Endothelial cell of hepatic sinusoid (primary cell): ENCODE results near the gene ARID5B.

Experiments
- in situ Hi-C: cut with HindIII; loops from 2 replicates; pipeline ENCODE4 v1.10.0; 2017; ENCODE audit warnings: low sequenced_read_pairs

Gene ARID5B

DNA sequence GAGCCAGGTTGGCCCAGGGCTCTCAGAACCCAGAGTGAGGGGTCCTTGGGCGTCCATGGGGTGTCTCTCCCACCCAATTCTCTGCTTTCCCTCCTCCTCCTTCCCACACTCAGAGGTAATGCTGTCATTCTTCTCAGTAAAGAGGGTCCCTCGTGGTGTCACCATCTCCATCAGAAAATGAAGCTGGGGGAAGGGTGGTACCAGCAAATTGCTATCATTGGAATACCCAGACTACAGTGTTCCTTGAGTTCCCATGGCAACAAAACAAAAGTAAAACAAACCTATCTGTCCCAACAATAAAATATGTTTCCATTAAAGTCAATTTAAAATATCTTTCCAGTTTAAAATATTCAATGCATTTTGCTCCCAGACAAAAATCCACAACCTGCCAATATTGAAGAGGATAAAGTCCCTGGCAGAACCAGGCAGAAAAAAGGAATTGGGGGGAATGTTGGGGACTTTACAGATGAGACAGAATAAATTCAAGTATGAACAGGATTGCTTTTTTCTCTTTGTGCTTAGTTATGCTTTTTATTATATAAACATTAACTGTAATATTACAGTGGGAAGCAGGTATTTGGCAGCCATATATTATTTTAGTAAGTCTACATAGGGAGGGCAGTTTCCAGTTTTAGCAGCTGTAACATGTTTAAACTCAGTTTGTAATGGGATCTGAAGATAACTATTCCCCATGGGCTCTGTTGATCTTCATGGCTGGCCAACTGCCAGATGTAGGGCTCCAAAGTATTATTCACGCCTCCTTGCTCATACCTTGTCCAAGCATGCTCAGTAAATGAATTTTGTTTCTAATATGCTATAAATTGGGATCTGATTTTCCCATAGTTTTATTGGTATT, 182.1 kb downstream of the ARID5B start:
- in situ Hi-C loops = no loop called here

DNA sequence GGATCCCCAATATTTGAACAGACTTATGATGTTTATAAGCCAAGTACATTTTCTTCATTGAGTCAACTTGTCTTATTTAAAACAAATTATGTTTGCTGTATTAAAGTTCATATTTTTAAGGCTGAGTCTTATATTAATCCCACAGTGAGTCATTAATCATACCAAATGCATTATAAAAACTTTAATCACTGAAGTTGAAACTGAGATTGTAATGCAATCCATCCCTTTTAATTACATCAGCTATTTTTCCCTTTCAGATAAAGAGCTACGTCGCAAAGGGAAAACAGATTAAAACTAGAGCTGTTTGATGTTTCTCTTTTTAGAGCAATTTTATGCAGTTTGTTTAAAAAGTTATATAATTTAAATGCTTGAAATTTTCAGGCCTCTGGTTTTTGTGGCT, 183.0 kb downstream of the ARID5B start:
- in situ Hi-C loops = no loop called here

DNA sequence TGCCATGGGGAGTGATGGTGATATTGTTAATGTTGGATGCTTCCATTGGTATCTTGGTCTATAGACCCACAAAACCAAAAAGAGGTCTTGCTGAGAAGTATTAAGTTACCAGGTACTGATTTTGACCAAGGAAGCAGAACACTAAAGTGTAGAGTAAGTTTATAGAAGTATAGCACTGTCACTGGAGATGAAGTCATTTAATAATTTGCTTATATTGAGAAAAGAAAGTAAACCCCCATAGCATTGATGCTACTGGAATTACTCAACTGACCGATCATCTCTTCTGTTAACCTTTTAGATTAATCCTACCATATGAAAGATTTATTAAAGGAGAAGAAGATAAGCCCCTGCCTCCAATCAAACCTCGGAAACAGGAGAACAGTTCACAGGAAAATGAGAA, 183.9 kb downstream of the ARID5B start:
- in situ Hi-C loops = loop anchor here (5.0 kb wide), 1 partner anchor 78 kb away; no protein-coding TSS in a partner anchor

DNA sequence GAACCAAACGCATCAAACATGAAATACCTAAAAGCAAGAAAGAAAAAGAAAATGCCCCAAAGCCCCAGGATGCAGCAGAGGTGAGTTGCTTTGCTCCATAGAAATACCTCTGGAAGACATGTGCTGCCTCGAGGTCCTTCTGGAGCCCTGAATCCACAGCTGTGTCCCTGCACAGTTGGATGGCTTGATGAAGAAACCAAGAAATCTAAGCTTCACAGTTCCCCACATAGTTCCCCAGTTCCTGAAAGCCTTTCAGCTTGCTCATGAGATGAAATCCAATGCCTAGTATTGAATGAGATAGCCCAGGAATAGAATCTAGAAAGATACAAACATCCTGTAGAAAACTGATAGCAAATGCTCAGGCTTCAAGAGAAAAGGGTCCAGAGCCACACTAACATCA, 184.3 kb downstream of the ARID5B start:
- in situ Hi-C loops = loop anchor here (5.0 kb wide), 1 partner anchor 79 kb away; no protein-coding TSS in a partner anchor

DNA sequence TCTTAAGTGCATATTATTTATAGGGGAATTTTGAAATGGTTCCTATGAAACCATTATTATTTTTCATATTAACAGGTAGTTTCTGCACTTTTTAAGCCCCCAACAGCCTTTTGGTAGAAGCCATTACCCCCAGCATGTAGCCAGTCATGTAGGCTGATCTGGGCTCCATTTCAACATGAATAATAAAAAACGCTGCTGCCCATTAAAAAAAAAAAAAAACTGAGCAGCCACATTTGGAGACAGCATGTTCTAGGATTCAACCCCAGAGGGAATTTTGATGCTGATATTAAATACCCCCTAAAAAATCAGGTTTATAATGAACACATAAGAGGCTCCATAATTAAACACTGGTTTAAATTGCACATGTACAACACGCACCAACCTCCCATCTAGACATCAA, 185.8 kb downstream of the ARID5B start:
- in situ Hi-C loops = loop anchor here (5.0 kb wide), 1 partner anchor 80 kb away; no protein-coding TSS in a partner anchor

DNA sequence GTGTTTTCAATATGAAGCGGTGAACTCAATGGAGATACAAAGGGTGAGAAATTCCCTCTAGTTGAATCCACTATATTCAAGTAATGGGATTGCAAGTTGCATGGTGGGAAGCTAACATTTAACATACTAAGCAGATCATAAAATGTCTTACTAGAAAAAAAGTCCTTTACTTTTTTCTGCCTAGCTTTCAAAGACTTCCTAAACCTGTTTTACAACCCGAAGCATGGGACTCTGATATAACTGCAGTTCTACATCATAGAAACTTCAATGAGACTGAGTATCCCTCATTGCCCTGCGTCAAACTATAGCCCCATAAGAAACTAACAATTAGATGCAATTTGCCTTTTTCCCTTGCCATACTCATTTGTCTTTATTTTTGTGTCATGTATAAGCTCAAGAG, 187.3 kb downstream of the ARID5B start:
- in situ Hi-C loops = loop anchor here (5.0 kb wide), 1 partner anchor 81 kb away; no protein-coding TSS in a partner anchor

DNA sequence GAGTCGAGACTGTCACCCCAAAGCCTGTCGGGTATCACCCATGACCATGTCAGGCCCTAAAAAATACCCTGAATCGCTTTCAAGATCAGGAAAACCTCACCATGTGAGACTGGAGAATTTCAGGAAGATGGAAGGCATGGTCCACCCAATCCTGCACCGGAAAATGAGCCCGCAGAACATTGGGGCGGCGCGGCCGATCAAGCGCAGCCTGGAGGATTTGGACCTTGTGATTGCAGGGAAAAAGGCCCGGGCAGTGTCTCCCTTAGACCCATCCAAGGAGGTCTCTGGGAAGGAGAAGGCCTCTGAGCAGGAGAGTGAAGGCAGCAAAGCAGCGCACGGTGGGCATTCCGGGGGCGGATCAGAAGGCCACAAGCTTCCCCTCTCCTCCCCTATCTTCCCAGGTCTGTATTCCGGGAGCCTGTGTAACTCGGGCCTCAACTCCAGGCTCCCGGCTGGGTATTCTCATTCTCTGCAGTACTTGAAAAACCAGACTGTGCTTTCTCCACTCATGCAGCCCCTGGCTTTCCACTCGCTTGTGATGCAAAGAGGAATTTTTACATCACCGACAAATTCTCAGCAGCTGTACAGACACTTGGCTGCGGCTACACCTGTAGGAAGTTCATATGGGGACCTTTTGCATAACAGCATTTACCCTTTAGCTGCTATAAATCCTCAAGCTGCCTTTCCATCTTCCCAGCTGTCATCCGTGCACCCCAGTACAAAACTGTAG, 191.0 kb downstream of the ARID5B start:
- in situ Hi-C loops = no loop called here

DNA sequence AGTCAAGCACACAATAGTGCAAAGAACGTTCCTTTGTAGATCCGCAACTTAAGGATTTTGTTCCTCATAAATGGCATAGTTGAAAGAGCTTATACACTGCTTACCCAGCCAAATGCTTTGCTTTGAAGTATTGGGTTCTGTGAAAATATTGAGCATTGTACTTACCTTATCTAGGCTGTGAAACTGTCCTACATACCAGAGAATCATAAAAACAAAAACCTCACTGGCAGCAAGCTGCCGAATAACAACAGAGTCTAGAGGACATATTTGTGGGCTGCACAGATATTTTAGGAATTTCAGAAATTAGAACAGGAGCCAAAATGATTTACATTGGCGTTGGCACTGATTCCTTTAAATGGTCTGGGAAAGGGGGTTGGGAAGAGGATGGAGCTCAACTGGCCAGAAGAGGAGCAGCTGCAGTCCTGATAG, 192.4 kb downstream of the ARID5B start:
- in situ Hi-C loops = no loop called here

DNA sequence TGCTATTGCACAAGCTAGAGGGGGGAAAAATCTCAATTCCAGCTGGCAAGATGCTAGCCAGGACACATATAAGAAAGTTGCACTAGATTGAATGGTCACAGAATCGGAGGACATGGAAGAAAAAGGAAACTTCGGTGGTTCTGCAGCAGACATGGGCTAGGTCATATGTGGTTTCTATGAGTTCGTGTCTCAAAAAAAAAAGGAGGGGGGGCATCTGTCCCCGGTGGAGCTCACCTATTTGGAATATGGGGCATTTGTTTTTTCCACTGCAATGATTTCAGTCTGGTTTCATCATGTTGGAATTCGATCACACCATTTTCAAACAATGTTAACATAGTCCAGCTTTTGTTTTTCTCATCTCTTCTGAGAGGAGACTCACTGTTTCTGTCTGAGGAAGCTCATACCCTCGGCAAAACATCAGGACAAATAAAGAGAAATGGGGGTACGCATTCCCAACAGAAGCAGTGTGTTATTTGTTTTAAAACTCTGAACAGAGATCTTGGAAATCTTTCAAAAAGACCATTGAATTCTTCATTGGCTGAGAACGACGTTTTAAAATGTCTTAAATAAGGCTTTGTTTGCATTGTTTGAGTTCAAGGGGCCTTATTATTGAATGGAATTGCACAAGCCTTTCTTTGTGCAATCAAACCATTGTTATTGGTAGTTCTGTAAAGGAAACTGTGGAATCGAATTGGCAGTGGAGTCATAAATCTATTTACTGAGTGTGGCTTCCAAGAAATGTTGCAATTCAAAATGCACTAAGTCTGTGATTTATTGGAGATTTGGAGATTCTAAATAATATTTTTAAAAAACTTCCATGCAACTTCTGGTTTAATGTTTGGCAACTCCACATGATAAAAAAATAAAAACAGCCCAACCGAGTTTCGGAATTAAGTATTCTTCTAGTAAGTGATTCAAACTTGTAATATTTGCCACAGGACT, 194.0 kb downstream of the ARID5B start:
- in situ Hi-C loops = no loop called here

DNA sequence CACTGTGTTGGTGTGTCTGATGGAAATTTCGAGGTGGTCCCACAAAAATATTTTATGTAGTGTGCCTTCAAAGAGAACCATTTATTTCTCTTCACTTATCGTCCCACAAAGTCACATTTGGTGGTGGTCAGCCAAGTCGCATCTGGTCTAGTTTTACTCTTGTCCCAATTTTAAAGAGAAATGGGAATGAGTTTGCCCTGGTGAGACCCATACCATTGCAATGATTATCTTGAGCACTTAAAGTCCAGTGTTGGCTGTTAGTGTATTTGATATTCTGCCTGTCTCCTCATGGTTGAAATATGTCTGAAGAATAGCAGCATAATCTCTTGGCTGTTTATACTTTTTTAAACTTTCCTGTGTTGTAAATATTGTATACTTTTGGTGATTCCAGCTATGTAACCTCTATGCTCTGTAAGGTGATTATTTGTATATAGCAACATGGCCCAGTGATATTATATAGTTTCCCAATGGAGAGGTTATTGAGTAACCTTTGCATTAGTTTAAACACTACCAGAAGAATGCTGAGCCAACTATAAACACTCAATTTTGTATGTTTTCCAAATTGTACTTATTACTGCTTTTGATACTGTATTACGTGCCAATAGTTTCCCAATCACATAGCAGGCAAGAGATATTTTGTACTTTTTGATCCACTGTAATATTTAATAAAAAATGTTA, 194.9 kb downstream of the ARID5B start:
- in situ Hi-C loops = no loop called here

DNA sequence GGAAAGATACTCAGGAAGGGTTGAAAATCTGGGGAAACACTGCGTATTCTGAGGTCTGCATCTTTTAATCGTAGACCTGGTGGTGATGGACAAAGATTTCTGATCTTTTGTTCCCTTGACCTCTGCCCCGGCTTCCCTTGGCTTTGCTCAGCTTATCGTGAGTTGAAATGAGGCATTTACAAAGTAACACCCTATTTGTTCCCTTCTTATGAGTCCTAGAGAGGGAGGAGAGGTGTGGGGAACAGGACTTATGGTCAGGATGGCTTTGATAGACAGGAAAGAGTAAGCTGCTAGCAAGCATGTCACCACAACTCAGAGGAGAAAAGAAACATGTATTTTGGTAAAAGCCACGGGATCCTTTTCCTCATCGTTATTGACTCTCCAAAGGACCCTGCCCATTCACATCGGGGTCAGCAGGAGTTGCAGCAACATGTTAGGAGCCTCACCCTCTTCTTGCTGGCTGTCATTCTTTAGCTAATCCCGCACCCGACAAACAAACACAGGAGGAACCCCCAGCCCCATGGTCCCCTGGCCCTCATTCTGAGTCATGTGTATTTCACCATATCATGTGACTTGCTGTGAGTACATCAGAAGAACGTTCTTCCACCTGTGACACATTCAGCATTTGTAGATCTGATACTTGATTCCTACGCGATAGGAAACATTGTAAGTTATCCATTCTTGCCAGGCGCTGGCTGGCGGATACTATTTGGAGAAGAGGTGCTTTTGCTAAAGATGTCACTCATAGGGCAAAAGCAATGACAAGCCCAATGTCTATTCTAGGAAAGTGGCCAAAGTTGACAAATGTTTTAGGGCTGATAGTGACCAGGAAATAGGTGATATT, 197.0 kb downstream of the ARID5B start:
- in situ Hi-C loops = no loop called here

DNA sequence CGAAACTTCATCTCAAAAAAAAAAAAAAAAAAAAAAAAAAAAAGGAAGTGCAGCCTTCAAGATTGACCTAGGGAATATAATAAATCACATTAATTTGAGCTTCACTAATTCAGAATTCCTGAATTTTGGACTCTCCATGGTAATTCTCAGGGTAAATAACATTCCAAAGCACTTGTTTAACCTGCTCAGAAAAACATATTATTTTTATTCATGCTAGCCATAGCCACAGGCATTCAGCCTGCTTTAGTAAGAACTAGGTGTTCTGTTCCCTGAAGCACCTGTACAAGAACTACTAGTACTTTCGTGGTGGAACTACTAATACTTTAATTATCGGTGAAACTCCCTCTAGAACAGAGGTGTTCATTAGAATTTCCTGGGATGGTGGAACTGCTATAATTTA, 197.8 kb downstream of the ARID5B start:
- in situ Hi-C loops = no loop called here

DNA sequence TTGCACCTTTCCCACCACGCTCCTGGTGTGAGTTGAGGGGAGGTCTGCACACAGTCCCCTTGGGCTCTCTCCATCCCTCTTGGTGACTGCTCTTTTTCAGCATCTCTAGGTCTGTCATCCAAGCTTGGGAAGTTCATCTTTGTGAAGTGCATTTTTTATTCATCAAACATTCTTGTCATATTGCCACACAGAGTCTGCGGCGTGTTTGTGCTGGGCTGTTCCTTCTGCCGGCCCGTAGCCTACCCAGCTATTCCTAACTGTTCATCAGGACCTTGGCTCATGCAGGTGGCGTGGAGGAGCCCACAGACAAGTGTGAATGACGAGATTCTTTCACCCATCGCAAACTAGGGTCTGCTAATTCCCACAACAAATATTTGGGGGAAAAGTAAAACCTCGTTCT, 202.4 kb downstream of the ARID5B start:
- in situ Hi-C loops = no loop called here

DNA sequence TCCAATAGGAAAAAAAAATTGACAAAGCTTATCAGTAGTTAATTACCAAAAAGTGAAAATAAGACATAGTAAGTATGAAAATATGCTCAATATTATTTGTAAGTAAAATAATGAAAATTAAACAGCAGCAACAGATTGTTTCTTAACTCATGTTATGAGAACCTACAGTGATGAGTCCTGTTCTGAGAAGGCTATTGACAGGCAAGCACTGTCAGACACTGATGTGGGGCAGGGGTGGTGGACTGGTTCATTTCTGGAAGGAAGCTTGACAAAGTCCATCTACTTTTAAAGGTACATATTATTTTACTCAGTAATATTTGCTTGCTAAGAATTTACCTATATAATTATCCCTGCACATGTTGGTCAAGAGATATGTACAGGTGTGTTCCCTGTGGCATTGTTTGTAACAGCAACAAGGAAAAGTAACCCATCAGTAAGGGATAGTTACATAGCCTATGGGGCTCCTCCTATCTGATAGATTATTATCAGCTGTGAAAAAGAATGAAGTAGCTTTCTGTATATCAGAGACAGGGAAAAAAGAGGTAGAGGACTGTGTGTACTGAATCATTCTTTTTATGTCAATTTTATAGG, 205.5 kb downstream of the ARID5B start:
- in situ Hi-C loops = no loop called here

DNA sequence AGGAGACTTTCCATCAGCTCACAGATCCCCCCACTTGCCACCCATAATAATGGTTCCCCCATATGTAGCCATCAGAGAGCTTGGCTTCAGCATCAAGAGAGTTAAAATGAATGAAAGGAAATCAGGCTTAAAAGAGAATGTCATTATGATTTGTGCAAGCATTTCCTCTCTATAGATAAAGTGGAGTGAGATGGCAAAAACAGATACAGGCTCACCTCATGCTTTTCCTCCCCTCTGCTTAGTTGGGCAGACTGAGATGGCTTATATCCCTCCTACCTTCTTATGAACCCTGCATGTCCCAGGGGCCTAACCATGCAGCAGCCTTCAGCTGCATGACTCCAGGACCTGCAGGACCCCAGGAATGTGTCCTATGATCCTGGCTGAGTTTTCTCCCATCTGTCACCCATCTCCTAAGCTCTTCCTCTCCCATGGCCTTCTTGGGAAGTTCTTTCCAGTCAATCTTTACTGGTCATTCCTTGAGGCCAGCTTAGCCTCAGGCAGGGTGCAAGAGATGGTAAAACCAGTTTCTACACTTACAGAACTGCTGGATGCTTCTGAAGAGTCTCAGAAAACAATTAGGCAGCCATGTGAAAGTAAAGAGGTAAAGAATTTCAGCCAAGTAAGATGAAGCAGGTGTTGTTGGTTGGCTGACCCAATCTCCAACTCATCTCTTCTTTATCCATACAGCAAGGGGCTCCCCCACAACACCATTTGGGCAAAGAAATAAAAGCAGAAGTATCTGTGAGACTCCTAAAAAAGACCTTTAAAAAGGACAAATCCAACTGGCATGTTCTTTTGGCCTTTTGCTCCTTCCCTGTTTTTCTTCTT, 207.5 kb downstream of the ARID5B start:
- in situ Hi-C loops = no loop called here

DNA sequence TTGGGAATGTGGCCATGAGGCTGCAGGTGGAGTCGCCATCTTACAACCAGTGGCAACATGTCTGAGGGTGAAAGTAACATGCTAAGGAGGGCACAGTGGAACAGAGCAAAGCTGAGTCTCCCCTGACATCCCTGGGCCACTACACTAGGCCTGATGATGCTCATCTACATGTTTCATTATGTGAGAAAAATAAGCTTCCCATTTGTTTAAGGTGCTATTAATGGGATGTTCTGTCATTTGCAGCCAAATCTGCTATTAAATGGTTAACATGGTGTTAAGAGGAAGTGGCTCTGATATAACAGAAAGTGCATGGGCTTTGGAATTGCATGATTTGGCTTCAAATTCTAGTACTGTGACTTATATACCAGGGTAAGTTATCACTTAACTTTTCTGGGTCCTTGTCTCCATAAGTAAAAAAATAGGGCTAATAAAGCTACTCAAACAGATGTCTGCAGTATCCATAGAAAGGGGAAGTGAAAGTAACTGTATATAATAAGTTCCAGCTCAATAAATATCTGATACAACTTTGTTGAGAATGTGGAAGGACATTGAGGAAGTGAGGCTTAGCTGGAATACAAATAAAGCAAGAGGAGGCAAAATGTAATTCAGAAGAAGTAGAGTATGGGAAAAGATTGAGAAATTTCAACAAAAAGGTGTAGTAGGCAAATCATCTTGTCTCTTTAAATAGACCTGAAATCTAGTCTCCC, 208.2 kb downstream of the ARID5B start:
- in situ Hi-C loops = no loop called here

DNA sequence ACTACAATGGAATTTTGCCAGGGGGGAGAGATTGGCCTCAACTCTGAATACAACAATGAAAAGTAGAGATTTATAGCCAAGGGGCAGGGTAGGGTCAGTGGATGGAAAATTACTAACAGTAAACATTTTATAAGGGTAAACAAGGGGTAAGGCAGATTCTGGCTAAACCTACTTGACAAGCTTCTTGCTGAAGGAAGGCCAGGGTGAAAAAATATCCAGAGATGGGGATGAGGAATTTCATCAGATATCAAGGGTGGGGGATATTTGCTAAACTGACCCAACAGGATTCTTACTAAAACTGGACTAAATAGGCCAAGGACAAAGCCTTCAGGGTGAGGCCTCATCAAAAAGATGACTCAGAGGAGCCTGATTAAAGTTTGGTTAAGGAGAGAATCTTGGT, 210.8 kb downstream of the ARID5B start:
- in situ Hi-C loops = no loop called here

DNA sequence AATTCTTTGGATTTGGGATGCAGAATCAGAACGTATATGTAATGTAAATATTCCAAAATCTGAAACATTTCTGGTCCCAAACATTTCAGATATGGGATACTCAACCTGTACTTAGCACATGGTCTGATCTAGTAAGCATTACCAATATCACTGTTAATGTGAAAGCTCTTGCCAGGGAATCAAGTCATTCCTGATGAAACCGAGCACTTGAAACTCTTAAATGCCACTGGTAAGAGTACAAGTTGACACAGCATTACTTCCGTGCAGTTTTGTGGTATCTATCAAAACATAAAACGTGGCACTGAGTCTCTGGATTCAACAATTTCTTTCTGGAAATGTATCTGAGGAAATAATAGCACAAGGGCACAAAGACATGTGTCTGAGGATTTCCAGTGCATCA, 211.5 kb downstream of the ARID5B start:
- in situ Hi-C loops = no loop called here
